Stimulated activated CD8-positive, alpha-beta memory T cell treated with anti-CD3 and anti-CD28 coated beads, Interleukin-15, amount 100 ng/mL, for 24 hours (primary cell): ENCODE results near the gene ICA1.

ENCODE experiments used
- DNase-seq: peaks from one replicate; pipeline ENCODE4 v3.0.0-alpha.2; 2020; ENCODE audit warnings: low read depth

Gene ICA1

GRCh38 chr7:8131694-8132605, 130.0 kb downstream of the ICA1 start:
- DNase-seq: no peak

- DNase-seq: no peak
These were observed 131.3 kb downstream of the ICA1 start for GRCh38 chr7:8130663-8131062.

- no peak for DNase-seq
These were observed 132.7 kb downstream of the ICA1 start for GRCh38 chr7:8129318-8129659.

GRCh38 chr7:8128449-8129317, 133.3 kb downstream of the ICA1 start:
- no peak for DNase-seq

- DNase-seq: no peak
These were observed 135.3 kb downstream of the ICA1 start for GRCh38 chr7:8126601-8127167.

GRCh38 chr7:8125680-8126444, 136.1 kb downstream of the ICA1 start:
- peak; percentile 26 for DNase-seq

GRCh38 chr7:8121243-8121642, 140.7 kb downstream of the ICA1 start:
- DNase-seq: no peak

GRCh38 chr7:8120390-8121058, 141.4 kb downstream of the ICA1 start:
- DNase-seq: no peak

GRCh38 chr7:8119262-8119661, 142.7 kb downstream of the ICA1 start:
- DNase-seq: no peak

GRCh38 chr7:8117195-8117594, 144.8 kb downstream of the ICA1 start:
- DNase-seq: no peak

- DNase-seq: no peak
These were observed 146.2 kb downstream of the ICA1 start for GRCh38 chr7:8115547-8116402.

GRCh38 chr7:8114175-8114574, 147.8 kb downstream of the ICA1 start:
- DNase-seq: no peak

- no peak for DNase-seq
These were observed 148.8 kb downstream of the ICA1 start for GRCh38 chr7:8113184-8113583.

GRCh38 chr7:8112685-8113084, 149.3 kb downstream of the ICA1 start:
- DNase-seq: no peak

- DNase-seq: no peak
These were observed 150.5 kb downstream of the ICA1 start for GRCh38 chr7:8111282-8111960.

GRCh38 chr7:8109196-8110022, 152.6 kb downstream of the ICA1 start:
- DNase-seq: no peak

GRCh38 chr7:8105449-8106095, 156.4 kb downstream of the ICA1 start:
- no peak for DNase-seq

- no peak for DNase-seq
These were observed 158.7 kb downstream of the ICA1 start for GRCh38 chr7:8103282-8103681.
